ENCODE results near the gene KIZ. TPM values are rescaled to one million over a fixed set of nuclear protein-coding genes. Genes with fewer than 3 reads are reported as not detected.

The KIZ gene
- total and polyA plus RNA-seq, 2 donors (not counting 1 experiment from before 2014, with no cell fraction given) = 19.7 to 40.4 TPM

DNA sequence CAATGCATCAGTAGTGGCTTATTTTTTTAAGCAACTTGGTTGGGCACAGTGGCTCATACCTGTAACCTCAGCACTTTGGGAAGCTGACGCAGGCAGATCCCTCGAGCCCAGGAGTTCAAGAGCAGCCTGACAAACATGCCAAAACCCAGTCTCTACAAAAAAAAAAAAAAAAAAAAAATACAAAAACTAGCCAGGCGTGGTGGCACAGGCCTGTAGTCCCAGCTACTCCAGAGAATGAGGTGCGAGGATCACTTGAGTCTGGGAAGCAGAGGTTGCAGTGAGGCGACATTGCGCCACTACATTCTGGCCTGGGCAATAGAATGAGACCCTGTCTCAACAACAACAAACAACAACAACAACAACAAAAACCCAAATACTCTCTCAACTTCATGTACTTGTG is 132.5 kb downstream of the KIZ start:
- H3K4me3 Mint-ChIP-seq = no peak overlapping the region
- Histone ChIP-seq H3K4me1 (ENCODE audit: control insufficient read depth in 2 of 2, insufficient read depth in 2 of 2, low read length in 2 of 2) (no peaks in the 10 kb centered on the region), H3K79me2 (ENCODE audit: control insufficient read depth, insufficient read depth, low read length) (no peaks in the 10 kb centered on the region), H3K9me3 (ENCODE audit: control extremely low read depth in 1 of 3, control insufficient read depth in 2 of 3, insufficient read depth in 1 of 3, low read length in 2 of 3) (no peaks in the 10 kb centered on the region), H3K9ac (ENCODE audit: low read length) (no peak overlapping the region), H3K36me3 (replicated peaks in 1 of 2; ENCODE audit: control extremely low read depth in 1 of 2, control insufficient read depth in 1 of 2, extremely low read depth in 1 of 2, insufficient read depth in 2 of 2, low read length in 1 of 2) (no peaks in the 10 kb centered on the region), H3K4me3 (ENCODE audit: control extremely low read depth in 1 of 5, extremely low read depth in 1 of 5, insufficient read depth in 1 of 5, low read depth in 2 of 5, low read length in 4 of 5) (no peak overlapping the region), H4K20me1 (ENCODE audit: control insufficient read depth, insufficient read depth, low read length, poor library complexity, severe bottlenecking) (no peaks in the 10 kb centered on the region), H3K4me2 (replicated peaks; ENCODE audit: low read depth, low read length, poor library complexity, severe bottlenecking) (no peak overlapping the region), H2AFZ (ENCODE audit: insufficient read depth, low read depth, low read length, poor library complexity, severe bottlenecking) (no peak overlapping the region), H3K27me3 (replicated peaks in 1 of 4; ENCODE audit: control extremely low read depth in 1 of 4, control insufficient read depth in 3 of 4, insufficient read depth in 4 of 4, low read length in 3 of 4) (no peaks in the 10 kb centered on the region), H3K27ac (ENCODE audit: low read length in 2 of 2) (no peak overlapping the region)
- WGBS (ENCODE audit: insufficient coverage) = 100% methylated on average over 2 of the region's 6 CpGs
- no peaks in the 10 kb centered on the region for H3K4me1 Mint-ChIP-seq
- H3K27me3 Mint-ChIP-seq = peaks cover 12% of the 10 kb centered on the region
- DNase-seq = no peak
- H3K27ac Mint-ChIP-seq = no peak overlapping the region
- POLR2A ChIA-PET = no interaction called here
- ATAC-seq (ENCODE audit: low read depth) = no peak
- CTCF ChIA-PET = interaction anchor here (0.6 kb wide), 1 partner anchor 24 kb away, joined by 4 read pairs; no protein-coding TSS in a partner anchor
- no peaks in the 10 kb centered on the region for H3K9me3 Mint-ChIP-seq (ENCODE audit: insufficient read depth)
- intact Hi-C loops (cut with micrococcal nuclease) = no loop called here
- TF ChIP-seq EZH2 (IDR thresholded peaks at IDR 0.05; ENCODE audit: borderline replicate concordance, insufficient read depth, low read depth, low read length, poor library complexity, severe bottlenecking) (no peak), CTCF (IDR thresholded peaks at IDR 0.05) (no peak)

DNA sequence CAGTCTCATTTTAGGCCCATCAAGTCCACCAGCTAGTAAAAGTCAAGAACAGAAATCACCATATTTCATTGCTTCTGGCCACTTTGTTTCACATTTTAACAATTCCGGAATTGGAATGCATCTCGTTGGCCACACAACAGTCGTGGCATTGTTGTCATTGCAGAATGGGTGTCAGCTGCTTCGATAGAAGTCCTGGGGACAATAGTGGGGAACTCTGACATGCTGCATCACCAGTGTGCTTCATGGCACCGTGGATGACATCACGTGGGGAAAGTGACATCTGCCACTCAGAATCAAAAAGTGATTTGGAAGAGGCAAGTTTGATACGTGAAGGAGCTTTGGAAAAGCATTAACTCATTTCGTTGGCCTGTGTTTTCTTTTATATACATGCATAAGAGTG is 133.5 kb downstream of the KIZ start:
- WGBS (ENCODE audit: insufficient coverage) = 94% methylated on average over 6 of the region's 8 CpGs
- CTCF ChIA-PET = no interaction called here

More for the DNA sequence above, 133.5 kb downstream of the KIZ start:
- Histone ChIP-seq H2AFZ (ENCODE audit: insufficient read depth, low read depth, low read length, poor library complexity, severe bottlenecking) (no peak overlapping the region), H4K20me1 (ENCODE audit: control insufficient read depth, insufficient read depth, low read length, poor library complexity, severe bottlenecking) (no peaks in the 10 kb centered on the region), H3K9me3 (ENCODE audit: control extremely low read depth in 1 of 3, control insufficient read depth in 2 of 3, insufficient read depth in 1 of 3, low read length in 2 of 3) (no peaks in the 10 kb centered on the region), H3K27ac (ENCODE audit: low read length in 2 of 2) (no peak overlapping the region), H3K4me3 (ENCODE audit: control extremely low read depth in 1 of 5, extremely low read depth in 1 of 5, insufficient read depth in 1 of 5, low read depth in 2 of 5, low read length in 4 of 5) (no peak overlapping the region), H3K36me3 (replicated peaks in 1 of 2; ENCODE audit: control extremely low read depth in 1 of 2, control insufficient read depth in 1 of 2, extremely low read depth in 1 of 2, insufficient read depth in 2 of 2, low read length in 1 of 2) (no peaks in the 10 kb centered on the region), H3K4me2 (replicated peaks; ENCODE audit: low read depth, low read length, poor library complexity, severe bottlenecking) (no peak overlapping the region), H3K4me1 (ENCODE audit: control insufficient read depth in 2 of 2, insufficient read depth in 2 of 2, low read length in 2 of 2) (no peaks in the 10 kb centered on the region), H3K9ac (ENCODE audit: low read length) (no peak overlapping the region), H3K79me2 (ENCODE audit: control insufficient read depth, insufficient read depth, low read length) (no peaks in the 10 kb centered on the region), H3K27me3 (replicated peaks in 1 of 4; ENCODE audit: control extremely low read depth in 1 of 4, control insufficient read depth in 3 of 4, insufficient read depth in 4 of 4, low read length in 3 of 4) (no peaks in the 10 kb centered on the region)
- TF ChIP-seq CTCF (IDR thresholded peaks at IDR 0.05) = no peak
- no peak for TF ChIP-seq EZH2 (IDR thresholded peaks at IDR 0.05; ENCODE audit: borderline replicate concordance, insufficient read depth, low read depth, low read length, poor library complexity, severe bottlenecking)
- Mint-ChIP-seq H3K4me3 (no peak overlapping the region), H3K4me1 (no peaks in the 10 kb centered on the region), H3K9me3 (ENCODE audit: insufficient read depth) (no peaks in the 10 kb centered on the region), H3K27ac (no peak overlapping the region), H3K27me3 (peaks cover 16% of the 10 kb centered on the region)
- intact Hi-C loops (cut with micrococcal nuclease) = no loop called here
- DNase-seq = no peak
- ATAC-seq (ENCODE audit: low read depth) = no peak
- POLR2A ChIA-PET = no interaction called here
